Endothelial cell of umbilical vein (primary cell): Measurements from ENCODE around the gene GPAT3. TPM values are rescaled to one million over a fixed set of nuclear protein-coding genes. Genes with fewer than 3 reads are reported as not detected.

Experiments
- BruUV-seq: library from RNA; stranded (reverse); fragments of 400-500 nt; replicated peaks from 2 replicates; lab custom pipeline; 2021; lab: Mats Ljungman, UMichigan
- CTCF ChIA-PET: fragments of 300-600, 350-600 bp; sonication (Branson Sonifier 250); formaldehyde crosslinking; loops from one replicate; lab custom pipeline; 2021; ENCODE audit warnings: antibody characterized with exemption, inconsistent platforms; lab: Charles Lee
- POLR2A ChIA-PET: fragments of 300-600, 350-600 bp; sonication (Branson Sonifier 250); formaldehyde crosslinking; loops from one replicate; lab custom pipeline; 2021; ENCODE audit warnings: antibody characterized with exemption, inconsistent platforms; lab: Charles Lee
- DNase-seq: peaks from one replicate; pipeline ENCODE4 v3.0.0-alpha.2; 2011; ENCODE audit warnings: low read depth, low spot score
- FAIRE-seq: peaks from 2 replicates; lab custom pipeline; 2011; peaks lifted over from hg19 to GRCh38; lab: Jason Lieb, UNC
- H2AFZ ChIP-seq: 2 replicates; pipeline ENCODE4 v1.6.0; 2012; ENCODE audit warnings: low read depth, low read length, control low read depth, inconsistent platforms
- H3K27ac ChIP-seq: 2 replicates; pipeline ENCODE4 v1.5.1; 2011; ENCODE audit warnings: low read depth, mild to moderate bottlenecking, control low read depth, low read length, moderate library complexity; ENCODE audit not compliant: insufficient read depth
- H3K27me3 ChIP-seq, 2 experiments: 2 replicates each; pipeline versions ENCODE4 v1.6.0 to v1.6.1; 2011; ENCODE audit warnings: low read length in 2 of 2, mixed read lengths in 1 of 2; ENCODE audit not compliant: control insufficient read depth in 2 of 2, insufficient read depth in 2 of 2
- H3K36me3 ChIP-seq, 2 experiments: 2 replicates in 1 of 2; 3 replicates in 1 of 2; pipeline ENCODE4 v1.5.1; 2011; ENCODE audit warnings: low read length in 2 of 2, mild to moderate bottlenecking in 1 of 2, moderate library complexity in 1 of 2; ENCODE audit not compliant: control insufficient read depth in 2 of 2, insufficient read depth in 2 of 2; ENCODE audit errors: extremely low read depth in 1 of 2
- H3K4me1 ChIP-seq: 3 replicates; pipeline ENCODE4 v1.5.1; 2011; ENCODE audit warnings: mild to moderate bottlenecking, low read length; ENCODE audit not compliant: control insufficient read depth, insufficient read depth; ENCODE audit errors: extremely low read depth
- H3K4me2 ChIP-seq: 2 replicates; pipeline ENCODE4 v1.6.1; 2011; ENCODE audit warnings: low read length, control low read depth, mixed read lengths; ENCODE audit not compliant: insufficient read depth
- H3K4me3 ChIP-seq, 3 experiments: fragments of 200-600 bp in 1 of 3; sonication (generic), shearing (Covaris generic) in 1 of 3; replicated peaks in 1 of 3; 2 replicates each; pipeline ENCODE4 v1.5.1; 2011 to 2016; ENCODE audit warnings: control low read depth in 3 of 3, low read length in 3 of 3, mild to moderate bottlenecking in 2 of 3, inconsistent platforms in 1 of 3, low read depth in 1 of 3, moderate library complexity in 1 of 3; ENCODE audit not compliant: insufficient read depth in 1 of 3
- H3K79me2 ChIP-seq: 2 replicates; pipeline ENCODE4 v1.6.0; 2012; ENCODE audit warnings: low read length, inconsistent platforms; ENCODE audit not compliant: control insufficient read depth, insufficient read depth
- H3K9ac ChIP-seq: replicated peaks from 2 replicates; pipeline ENCODE3; 2011; ENCODE audit warnings: low read length, control low read depth; ENCODE audit not compliant: insufficient read depth; ENCODE audit errors: extremely low read depth
- H3K9me1 ChIP-seq: replicated peaks from 3 replicates; pipeline ENCODE4 v1.6.0; 2011; ENCODE audit warnings: mild to moderate bottlenecking, low read length; ENCODE audit not compliant: control insufficient read depth, insufficient read depth; ENCODE audit errors: extremely low read depth
- H3K9me3 ChIP-seq: replicated peaks from 2 replicates; pipeline ENCODE4 v1.5.1; 2012; ENCODE audit warnings: low read length, inconsistent platforms; ENCODE audit not compliant: control insufficient read depth, insufficient read depth
- H4K20me1 ChIP-seq: replicated peaks from 2 replicates; pipeline ENCODE3; 2011; ENCODE audit warnings: mild to moderate bottlenecking, low read length; ENCODE audit not compliant: control insufficient read depth, insufficient read depth; ENCODE audit errors: extremely low read depth
- CTCF ChIP-seq, 2 donors: IDR thresholded peaks; 1 replicate in 1 of 2; 2 replicates in 1 of 2; pipeline ENCODE4 v1.5.1; 2011; ENCODE audit warnings: low read length in 2 of 2, mild to moderate bottlenecking in 2 of 2, moderate library complexity in 2 of 2, control low read depth in 1 of 2, inconsistent platforms in 1 of 2, low read depth in 1 of 2; ENCODE audit not compliant: insufficient read depth in 1 of 2; ENCODE audit errors: extremely low read depth in 1 of 2
- EZH2 ChIP-seq: IDR thresholded peaks from 2 replicates; pipeline ENCODE4 v1.6.1; 2012; ENCODE audit warnings: borderline replicate concordance, low read depth, mild to moderate bottlenecking, moderate library complexity, low read length, inconsistent platforms; ENCODE audit not compliant: severe bottlenecking
- JUN ChIP-seq: IDR thresholded peaks from 2 replicates; pipeline ENCODE4 v1.6.1; 2011; ENCODE audit warnings: borderline replicate concordance, low read depth; ENCODE audit not compliant: insufficient read length, insufficient read depth
- MYC ChIP-seq: IDR thresholded peaks from one replicate; pipeline ENCODE4 v1.6.1; 2011; ENCODE audit warnings: mild to moderate bottlenecking, low read depth, low read length
- POLR2A ChIP-seq: IDR thresholded peaks from 2 replicates; pipeline ENCODE4 v1.6.1; 2012; ENCODE audit warnings: low read depth, mild to moderate bottlenecking, control low read depth, low read length
- POLR2AphosphoS5 ChIP-seq: IDR thresholded peaks from 2 replicates; pipeline ENCODE4 v1.6.1; 2012; ENCODE audit warnings: low read depth, mild to moderate bottlenecking, control low read depth, low read length, moderate library complexity; ENCODE audit not compliant: insufficient read depth
- dilution Hi-C: fragments of 300-500 bp; cut with MboI; formaldehyde crosslinking; loops from one replicate; pipeline ENCODE4 v1.15.0; 2019; ENCODE audit warnings: low sequenced_read_pairs; ENCODE audit not compliant: extremely low pct_ligation_motif_present
- intact Hi-C: fragments of 100-400 bp; cut with micrococcal nuclease; formaldehyde crosslinking; loops from one replicate; pipeline ENCODE4 v1.10.0; 2022
- polyA plus RNA-seq, 4 experiments: library from polyadenylated mRNA; depleted of rRNA in 3 of 4; stranded (reverse) in 3 of 4; unstranded in 1 of 4; fragments of >200 nt; gene quantifications; 2 replicates each; pipeline versions ENCODE4 v1.2.1 to v1.2.3, GENCODE V29; 2011 to 2012; ENCODE audit warnings: missing spikeins in 1 of 4
- total RNA-seq: library from RNA; stranded (reverse); gene quantifications from 2 replicates; pipeline ENCODE4 v1.2.3, GENCODE V29; 2021

The GPAT3 gene
- total and polyA plus RNA-seq, 2 donors (not counting 3 experiments of a cell fraction or from before 2014, with no cell fraction given), result 0.36 to 2.1 TPM

- no peaks in the 10 kb centered on the region for H3K36me3 ChIP-seq
- no peak overlapping the region for H3K4me2 ChIP-seq
- intact Hi-C loops, result loop anchor here (5.0 to 10.0 kb wide), 2 partner anchors 752 to 1000 kb away; no protein-coding TSS in a partner anchor
- no peak overlapping the region for H3K9ac ChIP-seq
- no peaks in the 10 kb centered on the region for H3K9me3 ChIP-seq
- H3K27ac ChIP-seq, result no peak overlapping the region
- no peaks in the 10 kb centered on the region for H4K20me1 ChIP-seq
- no peaks in the 10 kb centered on the region for H3K79me2 ChIP-seq
- ChIA-PET POLR2A (interaction anchor here (0.7 kb wide), 1 partner anchor 8 kb away, joined by 4 read pairs; no protein-coding TSS in a partner anchor), CTCF (no interaction called here)
- dilution Hi-C loops, result no loop called here
- no peak overlapping the region for H2AFZ ChIP-seq
- DNase-seq, result no peak
- no peak for FAIRE-seq
- H3K4me3 ChIP-seq, result no peak overlapping the region
- H3K27me3 ChIP-seq, result peaks cover 0 to 2% of the 10 kb centered on the region in 2 experiments
- no peaks in the 10 kb centered on the region for H3K9me1 ChIP-seq
- H3K4me1 ChIP-seq, result no peaks in the 10 kb centered on the region
- no TSS peak for BruUV-seq
- no peak for TF ChIP-seq POLR2A
- no peak for TF ChIP-seq JUN
- no peak for TF ChIP-seq POLR2AphosphoS5
- TF ChIP-seq MYC, result no peak
- TF ChIP-seq EZH2, result no peak
- TF ChIP-seq CTCF (IDR thresholded peaks at IDR 0.05; ENCODE audit: extremely low read depth in 1 of 2, insufficient read depth in 1 of 2, low read depth in 1 of 2, low read length in 2 of 2), result no peak
Measured at GRCh38 chr4:83504996-83505395, 30.9 kb upstream of the GPAT3 start.
